NCI-H774 (cell line): ENCODE measurements around the gene GABARAPL1.

Experiments
- DNase-seq: peaks from one replicate; lab custom pipeline; 2025; lab: John Stamatoyannopoulos, UW

Gene GABARAPL1

DNA sequence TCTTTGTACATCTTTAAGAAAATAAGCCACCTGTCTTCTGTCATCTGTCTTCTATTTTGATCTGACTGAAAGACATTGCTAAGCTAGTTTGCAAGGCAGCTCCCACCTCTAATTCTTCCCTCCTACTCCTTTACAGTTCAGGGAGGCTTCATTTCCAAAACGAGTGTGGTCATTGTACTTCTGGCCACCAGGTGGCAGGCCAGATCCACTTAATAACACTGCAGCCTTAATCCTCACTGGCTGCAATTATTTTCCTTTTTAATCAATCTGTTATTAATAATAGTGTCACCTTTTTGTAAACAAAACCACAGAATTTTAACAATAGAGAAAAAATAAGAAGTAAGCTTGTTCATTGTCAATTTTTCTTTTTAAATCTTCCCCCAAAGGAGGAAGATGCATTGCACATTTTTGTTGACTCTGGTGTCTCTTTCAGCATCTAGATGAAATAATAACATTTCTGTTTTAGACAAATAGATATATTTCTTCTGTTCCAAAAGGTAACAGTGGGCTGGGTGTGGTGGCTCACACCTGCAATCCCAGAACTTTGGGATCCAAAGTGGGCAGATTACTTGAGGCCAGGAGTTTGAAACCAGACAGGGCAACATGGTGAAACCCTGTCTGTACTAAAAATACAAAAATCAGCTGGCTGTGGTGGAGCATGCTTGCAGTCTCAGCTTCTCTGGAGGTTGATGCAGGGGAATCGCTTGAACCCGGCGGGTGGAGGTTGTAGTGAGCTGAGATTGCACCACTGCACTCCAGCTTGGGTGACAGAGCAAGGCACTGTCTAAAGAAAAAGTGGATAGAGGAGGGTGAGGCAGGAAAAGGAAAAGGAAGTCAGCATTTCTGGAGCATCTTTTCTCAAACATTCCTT is 23.3 kb downstream of the GABARAPL1 start:
- no peak for DNase-seq

DNA sequence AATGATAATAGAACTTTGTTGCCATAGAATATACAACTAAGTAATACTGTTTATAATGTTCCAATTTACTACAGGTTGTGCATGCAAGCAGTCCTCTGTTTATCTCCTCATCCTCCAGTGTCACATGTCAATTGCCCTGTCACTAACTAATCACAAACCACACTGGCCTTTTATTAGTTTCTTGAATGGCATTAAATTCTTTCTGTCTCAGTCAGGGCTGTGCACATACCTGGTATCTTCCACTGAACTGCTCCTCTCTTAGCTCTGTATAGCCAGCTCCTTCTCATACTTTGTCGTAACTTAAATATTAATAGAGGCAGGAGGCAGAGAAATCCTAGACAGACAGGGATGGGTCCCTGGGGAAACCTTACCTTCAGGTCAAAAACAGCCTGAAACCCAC is 24.0 kb downstream of the GABARAPL1 start:
- no peak for DNase-seq

- no peak for DNase-seq
These were observed 25.8 kb downstream of the GABARAPL1 start for GRCh38 chr12:10238526-10238925.

DNA sequence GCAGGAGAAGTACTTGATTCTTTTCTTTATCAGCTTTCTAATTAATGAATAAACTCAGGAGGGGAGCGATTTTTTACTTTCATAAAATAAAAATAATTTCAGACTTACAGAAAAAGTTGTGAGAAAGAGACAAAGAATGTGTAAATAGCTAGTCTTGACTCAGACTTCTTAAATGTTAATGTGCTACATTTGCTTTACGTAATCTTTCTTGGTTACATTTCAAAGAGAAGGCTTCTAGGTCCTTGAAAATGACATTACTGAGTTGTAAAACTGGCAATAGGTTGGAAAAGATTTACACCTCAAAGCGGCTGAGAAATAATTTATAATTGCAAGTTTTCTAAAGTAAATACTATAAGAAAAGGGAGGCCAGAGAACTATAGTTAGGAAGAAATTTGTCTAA is 28.6 kb downstream of the GABARAPL1 start:
- DNase-seq, result no peak

GRCh38 chr12:10241727-10242126 is 29.1 kb downstream of the GABARAPL1 start:
- no peak for DNase-seq

- no peak for DNase-seq
These were observed 29.9 kb downstream of the GABARAPL1 start for GRCh38 chr12:10242539-10242938.

GRCh38 chr12:10243818-10244520 is 31.3 kb downstream of the GABARAPL1 start:
- DNase-seq, result no peak

DNA sequence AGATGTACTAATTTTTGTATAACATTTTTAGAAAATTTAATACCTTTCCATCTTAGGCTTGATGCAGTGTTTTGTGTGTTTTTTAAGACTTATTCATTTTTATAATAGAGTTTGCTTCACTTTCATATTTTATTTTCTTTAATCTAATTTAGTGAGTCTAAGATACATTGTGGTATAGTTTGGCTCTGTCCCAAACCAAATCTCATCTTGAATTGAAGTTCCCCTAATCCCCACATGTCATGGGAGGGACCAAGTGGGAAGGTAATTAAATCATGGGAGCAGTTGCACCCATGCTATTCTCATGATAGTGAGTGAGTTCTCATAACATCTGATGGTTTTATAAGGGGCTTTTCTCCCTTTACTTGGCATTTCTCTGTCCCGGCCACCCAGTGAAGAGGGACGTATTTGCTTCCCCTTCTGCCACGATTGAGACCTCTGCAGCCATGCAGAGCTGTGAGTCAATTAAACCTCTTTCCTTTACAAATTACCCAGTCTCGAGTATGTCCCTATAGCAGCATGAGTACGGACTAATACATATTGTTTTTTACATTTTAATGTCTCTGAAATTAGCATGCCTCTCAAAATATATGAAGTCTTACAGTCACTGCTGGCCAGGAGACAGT is 34.9 kb downstream of the GABARAPL1 start:
- DNase-seq, result no peak

GRCh38 chr12:10249690-10250455 is 37.2 kb downstream of the GABARAPL1 start:
- DNase-seq, result no peak

- DNase-seq, result no peak
These were observed 39.0 kb downstream of the GABARAPL1 start for GRCh38 chr12:10251669-10252068.

DNA sequence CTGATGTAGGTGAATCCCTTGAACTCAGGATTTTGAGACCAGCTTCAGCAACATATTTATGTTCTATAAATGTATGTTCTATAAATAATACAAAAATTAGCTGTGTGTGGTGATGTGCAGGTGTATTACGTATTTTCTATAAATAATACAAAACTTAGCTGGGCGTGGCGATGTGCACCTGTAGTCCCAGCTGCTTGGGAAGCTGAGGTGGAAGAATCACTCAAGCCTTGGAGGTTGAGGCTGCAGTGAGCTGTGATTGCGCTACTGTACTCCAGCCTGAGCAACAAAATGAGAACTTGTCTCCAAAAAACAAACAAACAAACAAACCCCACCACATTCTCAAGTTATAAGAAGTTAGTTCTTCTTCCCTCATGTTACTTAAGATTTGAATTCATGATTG is 39.5 kb downstream of the GABARAPL1 start:
- no peak for DNase-seq

DNA sequence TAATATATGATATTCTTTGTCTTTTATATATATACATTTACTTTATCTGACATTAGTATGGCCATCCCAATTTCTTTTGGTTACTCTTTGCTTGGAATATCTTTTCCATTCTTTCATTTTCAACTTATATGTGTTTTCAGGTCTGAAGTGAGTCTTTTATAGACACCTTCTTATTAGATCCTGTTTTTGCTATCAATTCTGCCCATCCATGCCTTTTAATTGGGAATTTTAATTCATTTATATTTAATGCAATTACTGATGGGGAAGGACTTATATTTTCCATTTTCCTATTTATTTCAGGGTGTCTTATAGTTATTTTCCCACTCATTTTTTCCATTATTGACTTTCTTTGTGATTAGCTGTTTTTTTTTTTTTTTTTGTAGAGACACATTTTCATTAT is 43.4 kb downstream of the GABARAPL1 start:
- DNase-seq, result no peak

- DNase-seq, result no peak
These were observed 48.2 kb downstream of the GABARAPL1 start for GRCh38 chr12:10260927-10261326.

DNA sequence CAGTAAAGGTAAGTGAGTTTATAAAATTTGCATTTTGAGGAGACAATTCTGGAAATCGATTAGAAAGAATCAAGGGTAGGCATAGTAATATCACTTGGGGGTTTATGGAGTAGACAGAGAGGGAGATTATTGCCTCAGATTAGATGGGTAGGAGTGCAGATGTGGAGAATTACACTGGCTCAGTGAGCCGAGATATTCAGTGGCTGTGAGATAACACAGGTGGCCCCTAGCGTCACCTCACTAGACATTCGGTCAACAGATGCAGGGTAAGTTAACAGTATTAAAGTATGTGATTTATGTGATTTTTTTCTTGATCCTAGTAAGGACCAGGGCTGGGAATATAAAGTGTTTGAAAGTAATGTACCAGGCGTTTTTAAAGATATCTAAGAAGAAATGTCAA is 55.4 kb downstream of the GABARAPL1 start:
- DNase-seq, result no peak

DNA sequence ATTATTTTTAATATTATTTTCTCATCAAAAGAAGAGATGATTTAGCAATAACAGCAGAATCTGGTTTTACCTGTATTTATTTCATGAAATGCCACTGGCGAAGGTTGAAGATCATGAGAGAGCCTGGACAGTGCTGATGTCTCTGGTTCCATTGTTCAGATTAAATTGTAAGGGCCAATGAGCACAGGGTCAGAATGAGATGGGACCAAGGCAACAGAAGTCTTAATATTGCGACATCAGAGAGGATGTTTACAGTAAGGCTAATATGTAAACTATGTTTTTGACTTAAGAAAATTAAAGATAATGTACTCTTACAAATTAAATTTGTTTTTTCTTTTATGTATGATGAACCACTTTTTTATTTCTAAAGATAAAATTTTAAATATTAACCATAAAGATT is 59.8 kb downstream of the GABARAPL1 start:
- no peak for DNase-seq
